ENCODE data around the gene EHMT1. TPM values are rescaled to one million over a fixed set of nuclear protein-coding genes. Genes with fewer than 3 reads are reported as not detected.
"Not testable (repeated sequence)": the region's sequence is repeated elsewhere in the genome, so short reads cannot be mapped to it uniquely, and the experiment has no call there.

EHMT1 gene
- polyA plus RNA-seq, 6 donors from 2014 or later = 6.7 to 45.0 (median 31.5) TPM

DNA sequence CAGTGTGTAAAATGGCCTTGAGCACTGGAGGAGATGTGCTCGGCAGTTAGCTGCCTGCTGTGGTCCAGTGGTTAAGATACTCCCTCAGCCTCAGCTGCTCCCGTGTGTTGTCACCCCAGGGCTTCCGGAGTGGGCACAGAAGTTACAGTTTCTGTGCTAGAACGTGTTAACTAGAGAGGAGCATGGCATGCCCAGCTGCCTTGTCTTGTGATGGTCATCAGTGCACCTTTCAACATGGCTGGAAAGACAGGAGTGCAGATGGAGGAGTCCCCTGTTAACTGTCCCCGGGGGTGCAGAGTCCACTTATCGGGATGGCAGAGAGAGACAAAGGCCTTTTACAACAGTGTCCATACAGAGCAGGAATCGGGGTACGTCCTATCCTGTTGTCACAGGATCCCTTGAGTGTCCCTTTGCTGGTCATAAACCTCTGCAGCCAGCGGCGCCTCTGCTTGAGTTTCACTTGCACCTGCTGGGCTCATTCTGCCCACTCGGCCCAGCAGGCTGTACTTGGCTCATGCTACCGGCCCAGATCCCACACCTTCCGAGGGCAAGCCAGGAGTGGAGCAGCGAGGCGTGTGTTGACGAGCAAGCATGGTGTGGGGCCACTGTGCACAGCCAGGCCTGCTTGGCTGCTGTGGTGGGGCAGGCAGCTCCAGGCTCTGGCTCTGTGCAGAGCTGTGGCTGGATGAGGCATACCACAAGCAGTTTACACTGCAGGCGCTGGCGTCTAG lies 112.6 kb downstream of the EHMT1 start:
- H3K9me3 Mint-ChIP-seq = peaks cover 5 to 21% (median 17%) of the 10 kb centered on the region in 7 donors
- peak overlapping the region in 3 of 6 donors; percentile 65 to 91 (median 66) for H3K27ac Mint-ChIP-seq
- H3K27me3 Mint-ChIP-seq = no peaks in the 10 kb centered on the region
- peaks cover 43 to 50% of the 10 kb centered on the region in 2 donors for H3K36me3 Mint-ChIP-seq
- no peak for ATAC-seq (ENCODE audit: low read depth in 2 of 2)
- no peak overlapping the region for H3K4me3 Mint-ChIP-seq
- DNase-seq = no peak
- H3K4me1 Mint-ChIP-seq = peaks cover 12 to 36% (median 18%) of the 10 kb centered on the region in 3 donors

DNA sequence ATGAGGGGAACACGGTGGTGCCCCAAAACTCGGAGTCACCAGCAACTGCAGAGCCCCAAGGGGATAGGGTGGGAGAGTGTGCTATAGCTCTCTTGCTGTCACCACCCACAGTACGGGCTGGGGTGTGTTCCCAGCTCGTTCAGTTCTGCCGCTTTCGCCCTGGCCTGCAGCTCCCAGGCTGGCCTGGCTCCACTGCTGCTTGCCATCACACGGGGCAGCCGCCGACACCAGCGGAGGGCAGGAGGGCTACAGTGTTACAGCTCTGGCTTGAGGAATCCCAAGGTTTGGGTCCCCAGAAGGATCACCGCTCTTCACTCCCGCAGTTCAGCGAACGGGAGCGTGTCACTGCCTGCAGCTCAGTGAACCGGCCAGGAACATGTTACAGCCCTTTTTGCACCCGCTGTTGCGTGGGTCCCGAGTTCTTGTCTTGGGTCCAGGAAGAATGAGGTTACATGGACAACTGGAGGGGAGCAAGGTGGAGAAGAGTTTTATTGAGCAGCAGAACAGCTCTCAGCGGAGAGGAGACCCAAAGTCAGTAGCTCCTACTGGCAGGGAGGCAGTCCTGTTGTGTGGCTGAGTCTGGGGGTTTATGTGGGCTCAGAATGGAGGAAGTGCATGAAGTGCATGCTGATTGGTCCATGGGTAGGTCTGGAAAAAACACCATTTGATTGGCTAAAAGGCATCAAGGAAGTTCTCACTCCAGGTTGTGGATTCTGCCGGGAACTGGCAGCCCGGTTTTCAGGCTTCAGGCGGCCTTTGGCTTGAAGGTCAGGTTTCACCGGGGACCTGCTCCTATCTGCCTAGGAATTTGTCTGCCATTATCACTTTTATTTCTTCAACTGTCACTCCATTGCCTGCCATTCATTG lies 113.4 kb downstream of the EHMT1 start:
- peaks cover 14 to 28% (median 15%) of the 10 kb centered on the region in 3 donors for H3K4me1 Mint-ChIP-seq
- H3K27me3 Mint-ChIP-seq = no peaks in the 10 kb centered on the region
- peak overlapping the region in 1 of 6 donors; percentile 65 for H3K27ac Mint-ChIP-seq
- H3K4me3 Mint-ChIP-seq = no peak overlapping the region
- DNase-seq (no peak), ATAC-seq (ENCODE audit: low read depth in 2 of 2) (no peak)
- H3K9me3 Mint-ChIP-seq = peaks cover 5 to 21% (median 14%) of the 10 kb centered on the region in 7 donors
- H3K36me3 Mint-ChIP-seq = peaks cover 36 to 44% of the 10 kb centered on the region in 2 donors

DNA sequence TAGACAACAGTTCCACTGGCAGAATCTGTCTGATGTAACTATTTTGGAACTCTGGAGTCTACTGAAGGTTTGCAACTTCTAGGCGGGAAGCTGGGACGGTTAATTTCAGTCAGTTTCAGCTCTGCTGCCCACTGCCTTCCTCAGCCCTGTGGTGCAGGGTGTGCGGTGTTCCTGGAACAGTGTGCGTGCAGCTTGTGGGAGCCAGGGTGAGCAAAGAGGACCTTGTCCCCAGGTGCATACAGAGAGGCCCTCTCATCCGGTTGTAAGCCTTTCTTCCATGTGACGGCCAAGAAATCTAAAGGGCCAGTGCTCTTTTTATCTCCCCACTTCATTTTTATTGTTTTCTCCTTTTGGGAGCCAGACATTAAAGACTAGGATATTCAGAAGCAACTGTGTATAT lies 114.6 kb downstream of the EHMT1 start:
- peaks cover 16 to 25% (median 20%) of the 10 kb centered on the region in 3 donors for H3K4me1 Mint-ChIP-seq
- H3K36me3 Mint-ChIP-seq = peaks cover 30 to 40% of the 10 kb centered on the region in 2 donors
- peaks cover 5 to 21% (median 16%) of the 10 kb centered on the region in 7 donors for H3K9me3 Mint-ChIP-seq
- DNase-seq (no peak), ATAC-seq (ENCODE audit: low read depth in 2 of 2) (no peak)
- no peak overlapping the region for H3K4me3 Mint-ChIP-seq
- no peaks in the 10 kb centered on the region for H3K27me3 Mint-ChIP-seq
- peak overlapping the region in 3 of 6 donors; percentile 1 to 66 (median 50) for H3K27ac Mint-ChIP-seq

DNA sequence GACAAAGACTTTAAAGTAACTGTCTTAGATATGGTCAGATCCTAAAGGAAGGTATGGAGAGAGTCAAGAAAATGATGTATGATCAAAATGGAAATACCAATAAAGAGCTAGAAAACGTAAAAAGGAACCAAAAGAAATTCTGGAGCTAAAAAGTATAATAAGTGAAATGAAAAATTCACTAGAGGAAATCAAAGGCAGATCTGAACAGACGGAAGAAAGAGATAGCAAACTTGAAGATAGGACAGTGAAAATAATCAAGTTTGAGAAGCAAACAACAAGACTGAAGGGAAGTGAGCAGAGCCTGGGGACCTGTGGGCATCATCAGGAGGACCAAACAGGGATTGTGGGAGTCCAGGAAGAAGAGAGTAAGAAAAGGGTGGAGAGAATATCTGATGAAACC lies 115.4 kb downstream of the EHMT1 start:
- H3K27ac Mint-ChIP-seq = peak overlapping the region; percentile 1 to 93 (median 62)
- DNase-seq (no peak), ATAC-seq (ENCODE audit: low read depth in 2 of 2) (no peak)
- H3K36me3 Mint-ChIP-seq = peaks cover 27 to 36% of the 10 kb centered on the region in 2 donors
- no peak overlapping the region for H3K4me3 Mint-ChIP-seq
- H3K4me1 Mint-ChIP-seq = peaks cover 23 to 27% (median 26%) of the 10 kb centered on the region in 3 donors
- no peaks in the 10 kb centered on the region for H3K27me3 Mint-ChIP-seq
- peaks cover 5 to 21% (median 16%) of the 10 kb centered on the region in 7 donors for H3K9me3 Mint-ChIP-seq

DNA sequence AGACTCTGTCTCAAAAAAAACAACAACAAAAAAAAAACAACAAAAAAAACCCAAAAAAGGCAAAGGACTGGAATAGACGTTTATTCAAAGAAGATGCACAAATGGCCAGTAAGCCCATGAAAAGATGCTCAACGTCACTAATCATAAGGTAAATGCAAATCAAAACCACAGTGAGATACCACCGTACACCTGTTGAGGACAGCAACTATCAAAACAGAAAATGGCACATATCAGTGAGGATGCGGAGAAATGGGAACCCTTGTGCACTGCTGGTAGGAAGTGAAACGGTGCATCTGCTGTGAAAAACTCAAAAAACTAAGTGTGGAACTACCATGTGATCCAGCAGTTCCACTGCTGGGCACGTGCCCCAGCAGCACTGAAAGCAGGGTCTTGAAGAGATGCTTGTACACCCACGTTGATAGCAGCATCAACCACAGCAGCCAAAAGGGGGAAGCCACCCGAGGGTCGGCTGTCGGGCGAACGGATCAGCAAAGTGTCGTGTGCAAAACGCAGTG lies 119.4 kb downstream of the EHMT1 start:
- peak; percentile 88 to 90 for ATAC-seq (ENCODE audit: low read depth in 2 of 2)

DNA sequence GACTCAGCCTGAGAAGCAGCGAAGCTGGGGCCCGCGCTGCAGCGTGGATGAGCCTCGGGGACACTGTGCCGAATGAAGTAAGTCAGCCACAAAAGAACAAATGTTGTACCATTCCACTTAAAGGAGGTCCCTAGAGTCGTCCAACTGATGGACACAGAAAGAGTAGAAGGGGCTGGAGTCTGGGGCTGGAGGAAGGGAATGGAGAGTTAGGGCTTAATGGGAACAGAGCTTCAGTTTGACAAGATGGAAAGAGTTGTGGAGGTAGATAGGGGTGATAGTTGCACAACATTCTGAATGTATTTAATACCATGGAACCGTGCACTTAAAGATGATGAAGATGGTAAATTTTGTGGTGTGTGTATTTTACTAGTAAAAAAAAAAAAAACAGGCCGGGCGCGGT lies 119.9 kb downstream of the EHMT1 start:
- H3K27me3 Mint-ChIP-seq = no peaks in the 10 kb centered on the region
- peak overlapping the region; percentile 4 to 87 (median 60) for H3K4me3 Mint-ChIP-seq
- peaks cover 23 to 27% of the 10 kb centered on the region in 2 donors for H3K36me3 Mint-ChIP-seq
- DNase-seq = no peak
- no peak for ATAC-seq (ENCODE audit: low read depth in 2 of 2)
- H3K4me1 Mint-ChIP-seq = peaks cover 31 to 39% (median 31%) of the 10 kb centered on the region in 3 donors
- peaks cover 5 to 16% (median 13%) of the 10 kb centered on the region in 7 donors for H3K9me3 Mint-ChIP-seq
- H3K27ac Mint-ChIP-seq = peak overlapping the region; percentile 96 to 99 (median 98)

More for the DNA sequence above, 119.4 kb downstream of the EHMT1 start:
- peak; percentile 79 for DNase-seq
- Mint-ChIP-seq H3K9me3 (peaks cover 5 to 20% (median 16%) of the 10 kb centered on the region in 7 donors), H3K27ac (peak overlapping the region; percentile 96 to 99 (median 98)), H3K4me1 (peaks cover 31 to 38% (median 32%) of the 10 kb centered on the region in 3 donors), H3K4me3 (peak overlapping the region; percentile 4 to 87 (median 63)), H3K36me3 (peaks cover 26 to 27% of the 10 kb centered on the region in 2 donors)
- not testable (repeated sequence) for H3K27me3 Mint-ChIP-seq

DNA sequence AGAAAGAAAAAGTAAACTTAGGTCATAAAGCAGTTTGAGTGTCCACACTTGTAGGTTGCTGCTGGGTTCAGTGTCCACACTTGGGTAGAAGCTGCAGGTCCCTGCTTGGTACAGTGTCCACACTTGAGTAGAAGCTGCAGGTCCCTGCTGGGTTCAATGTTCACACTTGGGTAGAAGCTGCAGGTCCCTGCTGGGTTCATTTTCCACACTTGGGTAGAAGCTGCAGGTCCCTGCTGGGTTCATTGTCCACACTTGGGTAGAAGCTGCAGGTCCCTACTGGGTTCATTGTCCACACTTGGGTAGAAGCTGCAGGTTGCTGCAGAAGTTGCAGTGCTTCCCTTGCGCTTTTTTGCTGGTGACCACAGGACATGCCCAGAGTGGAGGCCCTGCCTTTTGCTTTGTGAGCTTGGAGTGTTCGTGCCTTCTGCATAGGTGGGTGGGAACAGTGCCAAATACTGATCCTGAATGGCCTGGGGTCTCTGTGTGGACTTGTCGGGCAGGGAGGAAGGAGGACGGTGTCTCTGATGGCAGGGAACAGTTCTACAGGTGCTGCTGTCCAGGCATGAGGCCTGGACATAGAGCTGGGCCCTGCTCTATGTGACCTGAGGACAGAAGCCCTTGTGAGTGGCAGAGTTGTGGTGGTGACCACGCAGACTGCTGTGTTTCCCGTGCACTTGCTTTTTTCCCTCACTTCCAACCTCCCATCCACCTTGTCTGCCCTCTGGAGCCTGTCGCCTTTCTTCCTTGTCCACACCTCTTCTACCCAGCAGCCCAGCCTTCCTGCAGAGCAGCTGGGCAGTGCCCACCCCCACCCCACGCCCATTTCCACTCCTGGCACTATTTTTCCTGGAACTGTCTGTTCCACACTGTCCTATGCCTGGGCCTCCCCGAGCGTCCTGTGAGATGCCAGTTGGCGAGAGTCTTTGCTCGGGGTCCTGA lies 120.8 kb downstream of the EHMT1 start:
- Mint-ChIP-seq H3K4me1 (peaks cover 30 to 48% (median 30%) of the 10 kb centered on the region in 3 donors), H3K27ac (peak overlapping the region; percentile 62 to 99 (median 95)), H3K4me3 (peak overlapping the region in 2 of 8 donors; percentile 53 to 87), H3K9me3 (peaks cover 0 to 9% (median 5%) of the 10 kb centered on the region in 7 donors), H3K27me3 (no peaks in the 10 kb centered on the region), H3K36me3 (peaks cover 14 to 20% of the 10 kb centered on the region in 2 donors)
- no peak for ATAC-seq (ENCODE audit: low read depth in 2 of 2)
- no peak for DNase-seq

DNA sequence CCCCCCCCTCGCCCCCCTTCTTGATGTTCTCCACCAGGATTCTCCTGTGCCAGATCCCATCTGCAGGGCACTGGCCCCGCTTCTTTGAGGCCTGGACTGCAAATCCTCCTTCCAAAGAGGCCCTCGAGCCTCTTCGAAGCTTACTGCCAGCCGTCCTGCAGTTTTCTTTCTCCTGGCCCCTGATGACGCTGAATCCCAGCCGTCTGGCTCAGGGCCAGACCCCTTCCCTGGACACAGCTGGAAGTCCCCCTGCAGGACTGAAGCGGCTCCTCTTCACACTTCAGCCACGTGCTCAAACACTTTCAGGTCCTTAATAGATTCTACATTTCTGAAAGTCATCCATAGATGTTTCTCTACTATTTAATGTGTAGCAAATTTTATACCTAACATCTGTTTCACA lies 121.5 kb downstream of the EHMT1 start:
- DNase-seq (no peak), ATAC-seq (ENCODE audit: low read depth in 2 of 2) (no peak)
- peaks cover 7 to 14% of the 10 kb centered on the region in 2 donors for H3K36me3 Mint-ChIP-seq
- H3K4me1 Mint-ChIP-seq = peaks cover 35 to 54% (median 36%) of the 10 kb centered on the region in 3 donors
- H3K27ac Mint-ChIP-seq = peak overlapping the region in 4 of 6 donors; percentile 63 to 96 (median 86)
- peaks cover 0 to 5% (median 2%) of the 10 kb centered on the region in 7 donors for H3K9me3 Mint-ChIP-seq
- peak overlapping the region in 2 of 8 donors; percentile 37 to 46 for H3K4me3 Mint-ChIP-seq
- H3K27me3 Mint-ChIP-seq = no peaks in the 10 kb centered on the region

DNA sequence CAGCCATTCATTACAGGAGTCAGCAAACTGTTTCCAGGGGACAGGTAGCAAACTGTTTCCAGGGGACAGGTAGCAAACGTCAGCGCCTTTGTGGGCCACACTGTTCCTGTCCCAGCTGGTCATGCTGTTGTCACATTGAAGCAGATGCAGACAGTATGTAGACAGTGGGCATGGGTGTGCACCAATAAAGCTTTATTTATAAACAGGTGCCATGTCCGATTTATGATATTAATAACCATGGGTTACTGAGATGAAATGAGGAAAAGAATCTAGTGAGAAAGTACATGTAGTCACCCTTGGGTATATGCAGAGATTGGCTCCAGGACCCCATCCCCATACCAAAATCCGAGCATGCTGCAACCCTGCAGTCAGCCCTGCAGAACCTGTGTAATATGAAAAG lies 122.5 kb downstream of the EHMT1 start:
- Mint-ChIP-seq H3K27ac (no peak overlapping the region), H3K4me1 (peaks cover 37 to 64% (median 40%) of the 10 kb centered on the region in 3 donors), H3K36me3 (peaks cover 0 to 10% of the 10 kb centered on the region in 2 donors)

DNA sequence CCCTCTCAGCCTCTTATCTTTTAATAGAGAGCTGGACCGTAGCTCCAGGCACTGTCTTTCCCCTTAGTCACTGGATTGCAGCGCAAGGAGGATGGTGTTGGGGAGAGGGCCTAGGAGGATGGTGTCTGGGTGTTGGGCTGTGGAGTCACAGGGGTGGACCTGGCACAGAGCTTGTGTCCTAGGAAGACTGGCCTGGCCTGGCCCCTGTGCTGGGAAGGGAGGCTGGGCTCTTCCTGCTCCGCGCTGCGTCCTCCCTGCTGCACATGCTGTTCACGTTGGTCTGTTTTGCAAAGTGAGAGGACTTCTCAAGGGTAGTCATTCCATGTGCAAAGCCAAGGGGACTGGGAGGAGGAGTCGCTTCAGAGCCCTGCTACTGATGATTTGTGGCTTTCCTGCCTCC lies 123.9 kb downstream of the EHMT1 start:
- no peaks in the 10 kb centered on the region for H3K27me3 Mint-ChIP-seq
- no peak overlapping the region for H3K4me3 Mint-ChIP-seq
- no peak for ATAC-seq (ENCODE audit: low read depth in 2 of 2)
- no peak for DNase-seq
- H3K36me3 Mint-ChIP-seq = peaks cover 0 to 10% of the 10 kb centered on the region in 2 donors
- H3K27ac Mint-ChIP-seq = peak overlapping the region in 5 of 6 donors; percentile 38 to 94 (median 42)
- peaks cover 0 to 5% (median 0%) of the 10 kb centered on the region in 7 donors for H3K9me3 Mint-ChIP-seq
- peaks cover 40 to 61% (median 40%) of the 10 kb centered on the region in 3 donors for H3K4me1 Mint-ChIP-seq

More for the DNA sequence above, 122.5 kb downstream of the EHMT1 start:
- no peak for DNase-seq
- peaks cover 0 to 5% (median 0%) of the 10 kb centered on the region in 7 donors for H3K9me3 Mint-ChIP-seq
- ATAC-seq (ENCODE audit: low read depth in 2 of 2) = no peak
- peak overlapping the region in 1 of 8 donors; percentile 25 for H3K4me3 Mint-ChIP-seq
- H3K27me3 Mint-ChIP-seq = no peaks in the 10 kb centered on the region

DNA sequence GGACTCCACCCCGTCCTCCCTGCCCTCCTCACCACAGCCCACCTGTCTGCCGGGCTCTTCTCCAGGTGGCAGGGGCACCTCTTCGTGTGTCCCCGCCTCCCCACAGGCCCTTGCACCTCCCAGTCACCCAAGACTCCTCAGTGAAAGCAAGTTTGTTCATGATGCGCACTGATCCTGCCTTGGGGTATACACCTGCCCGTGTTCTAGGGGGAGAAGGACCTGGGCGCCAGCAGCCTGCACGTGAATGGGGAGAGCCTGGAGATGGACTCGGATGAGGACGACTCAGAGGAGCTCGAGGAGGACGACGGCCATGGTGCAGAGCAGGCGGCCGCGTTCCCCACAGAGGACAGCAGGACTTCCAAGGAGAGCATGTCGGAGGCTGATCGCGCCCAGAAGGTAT lies 124.9 kb downstream of the EHMT1 start:
- H3K36me3 Mint-ChIP-seq = peaks cover 0 to 10% of the 10 kb centered on the region in 2 donors
- H3K4me1 Mint-ChIP-seq = peaks cover 30 to 51% (median 32%) of the 10 kb centered on the region in 3 donors

DNA sequence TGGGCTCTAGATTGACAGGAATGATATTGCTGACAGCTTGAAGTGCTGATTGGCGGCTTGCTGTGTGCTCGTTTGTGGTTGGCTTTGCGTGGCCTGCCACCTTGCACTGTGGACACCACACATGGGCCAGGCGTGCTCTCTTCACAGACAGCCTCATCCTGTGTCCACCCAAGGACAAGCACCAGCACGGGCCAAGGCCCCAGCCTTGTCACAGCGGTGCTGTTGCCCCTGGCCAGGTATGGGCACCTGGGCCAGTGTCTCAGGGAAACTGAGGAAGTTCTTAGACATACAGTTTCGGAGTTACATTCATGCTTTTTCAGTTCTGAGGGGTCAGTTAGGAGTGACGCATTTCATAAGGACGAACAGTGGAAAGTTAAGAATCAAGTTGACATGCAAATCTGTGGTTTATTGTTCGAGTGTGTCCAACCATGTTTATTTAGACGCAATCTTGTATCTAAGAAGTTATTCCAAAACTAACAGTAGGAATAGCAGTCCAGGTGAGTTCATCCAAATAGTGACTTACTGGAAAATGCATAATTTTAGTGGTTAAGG lies 125.9 kb downstream of the EHMT1 start:
- ATAC-seq (ENCODE audit: low read depth in 2 of 2) = peak in 1 of 2 donors; percentile 18
- H3K4me3 Mint-ChIP-seq = peak overlapping the region in 4 of 8 donors; percentile 22 to 48 (median 44)
- DNase-seq = no peak
- peaks cover 27 to 41% (median 29%) of the 10 kb centered on the region in 3 donors for H3K4me1 Mint-ChIP-seq
- peaks cover 0 to 10% of the 10 kb centered on the region in 2 donors for H3K36me3 Mint-ChIP-seq
- no peaks in the 10 kb centered on the region for H3K9me3 Mint-ChIP-seq
- peak overlapping the region; percentile 67 to 96 (median 83) for H3K27ac Mint-ChIP-seq
- H3K27me3 Mint-ChIP-seq = no peaks in the 10 kb centered on the region

More for the DNA sequence above, 124.9 kb downstream of the EHMT1 start:
- ATAC-seq (ENCODE audit: low read depth in 2 of 2) (no peak), DNase-seq (no peak)
- Mint-ChIP-seq H3K9me3 (no peaks in the 10 kb centered on the region), H3K27me3 (no peaks in the 10 kb centered on the region), H3K27ac (peak overlapping the region in 3 of 6 donors; percentile 67 to 82 (median 74)), H3K4me3 (no peak overlapping the region)

All from naive B cell (primary cell).